Cardiac fibroblast (primary cell): Measurements from ENCODE around the gene CRY1.

Experiments used
- DNase-seq, 2 donors: peaks; one replicate each; pipeline versions ENCODE4 v3.0.0 to v3.0.0-alpha.2; 2010; ENCODE audit warnings: low read depth in 2 of 2
- H3K4me3 ChIP-seq, 2 donors: replicated peaks in 1 of 2; 1 replicate in 1 of 2; 2 replicates in 1 of 2; pipeline ENCODE4 v1.5.1; 2011; ENCODE audit warnings: low read depth in 2 of 2, low read length in 2 of 2, mild to moderate bottlenecking in 2 of 2, moderate library complexity in 1 of 2
- TF ChIP-seq, protein P1 (sequence below): IDR thresholded peaks from one replicate; pipeline ENCODE4 v1.5.1; 2011; ENCODE audit warnings: low read depth, mild to moderate bottlenecking, low read length, inconsistent platforms

The CRY1 gene

DNA sequence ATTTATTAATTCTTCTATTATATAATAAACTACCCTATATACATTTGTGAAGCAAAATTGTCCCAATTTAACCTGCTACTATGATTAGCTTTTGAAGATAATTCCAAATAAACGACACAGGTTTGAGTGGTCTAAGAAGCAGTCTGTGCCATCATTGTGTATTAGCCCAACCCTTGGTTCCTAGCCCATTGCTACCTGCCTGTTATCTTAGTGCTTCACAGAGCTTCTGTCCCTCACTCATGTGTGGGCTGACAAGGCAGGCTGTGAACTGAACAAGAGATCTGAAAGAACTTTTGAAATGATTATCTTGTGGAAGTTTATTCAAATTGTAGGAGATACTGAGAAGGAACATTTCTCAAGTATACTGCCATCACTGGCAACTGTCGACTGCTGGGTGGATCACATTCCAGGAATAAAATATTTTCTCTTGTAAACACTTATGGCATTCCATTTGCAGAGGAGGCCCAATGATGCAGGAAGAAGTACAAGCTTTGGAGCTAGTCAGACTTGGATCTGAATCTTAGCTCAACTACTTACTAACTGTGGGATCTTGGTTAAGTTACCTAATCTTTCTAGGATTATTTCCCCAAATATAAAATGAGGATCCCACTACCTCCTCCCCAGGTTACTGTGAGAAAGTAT is 98.6 kb downstream of the CRY1 start:
- TF ChIP-seq, protein P1, sequence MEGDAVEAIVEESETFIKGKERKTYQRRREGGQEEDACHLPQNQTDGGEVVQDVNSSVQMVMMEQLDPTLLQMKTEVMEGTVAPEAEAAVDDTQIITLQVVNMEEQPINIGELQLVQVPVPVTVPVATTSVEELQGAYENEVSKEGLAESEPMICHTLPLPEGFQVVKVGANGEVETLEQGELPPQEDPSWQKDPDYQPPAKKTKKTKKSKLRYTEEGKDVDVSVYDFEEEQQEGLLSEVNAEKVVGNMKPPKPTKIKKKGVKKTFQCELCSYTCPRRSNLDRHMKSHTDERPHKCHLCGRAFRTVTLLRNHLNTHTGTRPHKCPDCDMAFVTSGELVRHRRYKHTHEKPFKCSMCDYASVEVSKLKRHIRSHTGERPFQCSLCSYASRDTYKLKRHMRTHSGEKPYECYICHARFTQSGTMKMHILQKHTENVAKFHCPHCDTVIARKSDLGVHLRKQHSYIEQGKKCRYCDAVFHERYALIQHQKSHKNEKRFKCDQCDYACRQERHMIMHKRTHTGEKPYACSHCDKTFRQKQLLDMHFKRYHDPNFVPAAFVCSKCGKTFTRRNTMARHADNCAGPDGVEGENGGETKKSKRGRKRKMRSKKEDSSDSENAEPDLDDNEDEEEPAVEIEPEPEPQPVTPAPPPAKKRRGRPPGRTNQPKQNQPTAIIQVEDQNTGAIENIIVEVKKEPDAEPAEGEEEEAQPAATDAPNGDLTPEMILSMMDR, result no peak
- no peak overlapping the region for H3K4me3 ChIP-seq
- peak; percentile 36 to 69 for DNase-seq

DNA sequence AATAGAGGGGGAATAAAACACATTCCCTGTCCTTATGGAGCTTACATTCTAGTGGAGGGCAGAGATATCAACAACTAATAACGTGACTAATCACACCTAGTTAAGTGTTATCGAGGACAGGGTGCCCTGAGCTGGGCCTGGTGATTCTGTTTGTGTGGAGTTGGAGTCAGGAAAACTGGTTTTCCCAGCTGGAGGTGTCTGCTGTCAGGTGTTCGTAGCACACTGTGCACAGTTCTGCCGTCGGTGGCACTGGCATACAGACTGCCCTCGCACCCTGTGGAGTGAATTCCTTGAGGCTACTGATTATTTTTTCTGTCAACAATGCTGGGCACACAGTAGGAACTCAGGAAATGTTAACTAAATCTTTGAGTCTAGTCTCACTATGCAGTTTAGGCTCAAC is 105.5 kb downstream of the CRY1 start:
- H3K4me3 ChIP-seq, result no peak overlapping the region
- TF ChIP-seq, protein P1, result no peak
- no peak for DNase-seq

DNA sequence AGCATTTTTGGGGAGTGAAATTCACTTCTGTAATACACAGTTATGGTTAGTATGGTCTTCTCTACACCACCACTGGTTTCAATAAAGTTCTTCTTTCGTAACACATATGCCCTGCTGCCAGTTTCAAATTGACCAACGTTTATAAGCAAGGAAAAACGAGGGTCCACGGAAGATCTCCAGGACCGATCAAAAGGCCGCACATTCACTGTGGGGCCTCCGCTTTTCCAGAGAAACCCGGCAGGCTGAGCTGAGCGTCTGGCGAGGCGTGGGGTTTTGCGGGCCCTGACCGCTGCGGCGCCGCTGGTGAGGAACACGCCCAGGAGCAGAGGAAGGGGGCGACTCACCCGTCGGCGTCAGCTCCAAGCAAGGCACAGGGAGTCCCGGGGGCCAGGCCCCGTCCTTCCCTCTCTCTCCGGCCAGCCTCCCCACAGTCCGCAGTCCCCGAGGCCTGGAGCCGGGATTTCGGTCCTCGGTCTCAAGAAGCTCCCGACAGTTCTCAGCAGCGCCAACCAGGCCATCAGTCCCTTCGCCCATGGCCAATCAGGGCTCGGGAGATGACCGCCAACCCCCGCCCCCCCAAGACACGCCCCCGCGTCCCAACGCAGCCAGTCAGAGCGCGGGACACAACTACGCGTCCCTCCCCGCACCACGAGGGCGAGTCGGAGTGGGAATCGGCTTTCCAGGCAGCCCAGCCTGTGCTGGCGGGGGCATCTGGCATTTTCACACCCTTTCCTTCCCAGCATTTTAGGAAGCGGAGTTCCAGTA is 106.5 kb downstream of the CRY1 start, which contains the start of gene MTERF2:
Gene MTERF2, minus strand, starts transcription at position 522 of the 765 bp plus-strand sequence. CDS start 8,432 bp downstream, outside the sequence.
- DNase-seq, result peak; percentile 94 to 95
- H3K4me3 ChIP-seq, result peak within 1 kb of the TSS; percentile 69 to 77
- TF ChIP-seq, protein P1, result peak; percentile 5

DNA sequence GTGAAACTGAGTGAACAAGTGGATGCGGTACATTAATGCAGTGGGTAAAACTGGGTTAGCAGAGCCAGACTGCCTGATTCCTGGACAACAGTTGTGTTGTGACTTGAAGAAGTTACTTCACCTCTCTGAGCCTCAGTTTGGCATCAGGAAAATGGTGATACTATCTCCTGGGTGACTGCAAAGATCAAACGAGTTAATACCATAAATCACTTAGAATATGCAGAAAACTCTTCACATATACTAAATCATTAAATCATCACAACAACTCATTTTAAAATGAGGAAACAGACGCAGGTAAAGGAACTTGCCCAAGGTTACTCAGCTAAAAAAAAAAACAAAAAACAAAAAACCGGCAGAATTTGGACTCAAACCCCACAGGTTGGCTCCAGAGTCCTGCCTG is 107.2 kb downstream of the CRY1 start:
- H3K4me3 ChIP-seq, result peak overlapping the region; percentile 69 to 77
- DNase-seq, result no peak
- TF ChIP-seq, protein P1, result no peak

DNA sequence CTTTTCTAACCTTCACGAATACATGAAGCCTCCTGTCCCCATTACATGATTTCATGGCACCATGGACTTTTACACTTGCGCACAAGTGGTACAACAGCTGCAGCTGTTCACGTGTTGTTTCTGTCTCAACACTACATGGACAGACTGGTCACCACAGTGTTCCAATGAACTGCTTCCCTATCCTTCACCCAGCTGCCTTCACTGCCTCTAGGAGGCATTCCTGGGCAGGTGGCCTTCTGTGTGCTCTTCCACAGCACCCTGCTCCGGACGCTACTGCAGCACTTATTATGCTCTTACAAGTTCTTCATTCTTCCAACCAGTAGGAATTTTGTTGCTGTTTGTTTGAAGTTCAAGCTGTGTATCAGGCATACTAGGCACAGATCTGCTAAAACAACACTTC is 107.9 kb downstream of the CRY1 start:
- TF ChIP-seq, protein P1, result no peak
- no peak overlapping the region for H3K4me3 ChIP-seq
- DNase-seq, result no peak

DNA sequence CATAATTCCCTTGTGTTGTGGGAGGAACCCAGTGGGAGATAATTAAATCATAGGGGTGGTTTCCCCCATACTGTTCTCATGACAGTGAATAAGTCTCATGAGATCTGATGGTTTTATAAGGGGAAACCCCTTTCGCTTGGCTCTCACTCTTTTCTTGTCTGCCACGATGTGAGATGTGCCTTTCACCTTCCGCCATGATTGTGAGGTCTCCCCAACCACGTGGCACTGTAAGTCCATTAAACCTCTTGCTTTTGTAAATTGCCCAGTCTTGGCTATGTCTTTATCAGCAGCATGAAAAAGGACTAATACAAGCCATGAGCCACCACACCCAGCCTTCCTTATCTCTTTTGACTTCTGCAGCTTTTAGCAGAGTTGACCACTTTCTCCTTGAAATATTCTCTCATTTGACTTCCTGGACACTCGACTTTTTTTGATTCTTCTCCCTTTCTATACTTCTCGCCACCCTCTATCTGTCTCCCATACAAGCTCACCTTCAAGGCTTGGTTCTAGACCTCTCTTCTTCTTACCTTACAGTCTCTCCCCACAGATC is 108.7 kb downstream of the CRY1 start:
- H3K4me3 ChIP-seq, result no peak overlapping the region
- no peak for DNase-seq
- TF ChIP-seq, protein P1, result no peak
